Stimulated activated CD8-positive, alpha-beta memory T cell treated with anti-CD3 and anti-CD28 coated beads, Interleukin-12 subunit alpha, Interleukin-12 subunit beta, amount 100 ng/mL, for 1 hour (primary cell): ENCODE data around the gene LRRTM3.

Experiments used
- DNase-seq: peaks from one replicate; pipeline ENCODE4 v3.0.0-alpha.2; 2020; ENCODE audit warnings: low read depth

The LRRTM3 gene

GRCh38 chr10:66934711-66935110 lies 8.9 kb downstream of the LRRTM3 start:
- no peak for DNase-seq

DNA sequence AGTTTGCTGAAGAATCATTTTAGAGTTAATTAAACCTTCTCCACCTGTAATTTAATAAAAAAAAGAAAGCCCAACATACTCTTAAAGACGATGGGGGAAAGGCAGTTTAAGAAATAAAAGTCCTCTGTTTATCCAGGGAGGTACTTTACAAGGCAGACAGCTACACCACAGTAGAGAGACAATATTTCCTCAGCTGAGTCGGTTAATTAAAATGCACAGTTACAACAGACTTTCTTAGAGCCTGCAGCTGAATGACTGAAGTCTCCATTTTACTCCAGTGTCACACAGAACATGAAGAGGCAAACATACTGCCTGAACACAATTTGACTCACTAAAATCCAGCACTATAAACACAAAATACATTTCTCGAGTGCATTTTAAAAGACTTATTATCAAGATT lies 15.1 kb downstream of the LRRTM3 start:
- no peak for DNase-seq

DNA sequence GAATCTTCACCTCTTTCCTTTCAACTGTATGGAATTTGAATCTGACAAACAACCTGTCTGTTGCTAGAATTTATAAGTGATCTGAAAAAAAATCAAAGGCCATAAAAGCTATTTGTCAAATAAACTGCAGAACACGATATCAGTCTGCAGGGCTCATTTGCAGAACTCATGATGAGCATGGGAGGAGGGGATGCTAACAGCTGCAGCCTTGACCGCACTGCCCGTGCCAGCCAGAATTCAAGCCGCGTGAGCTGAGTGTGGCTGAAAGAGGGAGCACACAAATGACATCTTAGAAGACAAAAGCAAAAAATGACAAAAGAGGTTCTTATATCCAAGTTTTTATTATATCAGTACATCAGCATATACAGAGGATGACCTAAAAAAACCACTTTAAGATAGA lies 15.7 kb downstream of the LRRTM3 start:
- no peak for DNase-seq

DNA sequence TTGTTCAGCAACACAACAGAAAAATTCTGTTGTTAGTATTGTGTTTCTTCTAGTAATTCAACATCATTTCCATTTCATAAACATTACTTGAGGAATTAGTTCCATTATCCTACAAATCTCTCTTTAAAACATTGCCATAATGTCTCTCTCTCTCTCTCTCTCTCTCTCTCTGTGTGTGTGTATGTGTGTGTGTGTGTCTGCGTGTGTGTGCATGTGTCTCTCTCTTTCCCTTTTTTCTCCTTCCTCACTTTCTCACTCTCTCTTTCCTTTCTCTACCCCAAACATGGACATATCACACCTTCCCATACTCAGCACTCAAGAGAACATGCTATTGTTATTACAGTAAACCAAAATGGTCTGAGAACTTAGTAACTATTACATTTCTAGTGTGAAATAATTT lies 16.6 kb downstream of the LRRTM3 start:
- no peak for DNase-seq

- DNase-seq: no peak
Observed at GRCh38 chr10:66943590-66943989, 17.8 kb downstream of the LRRTM3 start.

DNA sequence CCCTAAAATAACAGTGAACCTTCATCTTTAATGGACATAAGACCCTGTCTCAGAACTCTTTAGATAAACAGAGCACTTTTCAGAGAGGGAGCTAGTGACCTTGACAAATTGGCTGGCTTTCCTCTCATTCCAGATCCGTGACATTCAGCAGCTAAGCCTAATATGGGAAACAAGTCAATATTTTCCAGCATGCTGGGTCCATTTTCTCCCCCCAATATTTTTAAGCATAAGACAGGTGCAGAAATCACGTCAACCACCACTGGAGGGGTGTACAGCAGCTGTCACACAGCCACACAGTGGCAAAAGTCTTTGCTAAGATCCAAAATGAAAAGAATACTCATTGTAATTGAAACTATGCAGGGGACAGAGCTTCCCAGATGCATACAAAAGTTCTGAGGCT lies 26.1 kb downstream of the LRRTM3 start:
- DNase-seq: no peak

DNA sequence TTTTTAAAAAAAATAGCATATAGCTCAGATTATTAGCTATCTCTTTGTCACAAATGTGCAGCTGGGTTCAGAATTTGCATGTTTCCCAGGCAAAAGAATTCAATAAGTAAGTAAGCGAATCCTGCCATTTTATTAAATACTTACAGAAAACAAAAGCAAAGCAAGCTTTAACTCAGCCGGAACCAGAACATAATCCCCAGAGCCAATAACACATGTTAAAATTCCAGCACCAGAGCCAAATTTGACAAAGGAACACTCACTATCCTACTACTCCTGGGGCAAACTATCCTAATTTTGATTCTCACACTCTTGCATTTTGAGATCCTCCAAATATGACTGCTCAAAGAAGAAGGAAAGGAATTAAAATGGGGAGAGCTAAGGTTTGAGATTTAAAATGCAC lies 32.6 kb downstream of the LRRTM3 start:
- no peak for DNase-seq

DNA sequence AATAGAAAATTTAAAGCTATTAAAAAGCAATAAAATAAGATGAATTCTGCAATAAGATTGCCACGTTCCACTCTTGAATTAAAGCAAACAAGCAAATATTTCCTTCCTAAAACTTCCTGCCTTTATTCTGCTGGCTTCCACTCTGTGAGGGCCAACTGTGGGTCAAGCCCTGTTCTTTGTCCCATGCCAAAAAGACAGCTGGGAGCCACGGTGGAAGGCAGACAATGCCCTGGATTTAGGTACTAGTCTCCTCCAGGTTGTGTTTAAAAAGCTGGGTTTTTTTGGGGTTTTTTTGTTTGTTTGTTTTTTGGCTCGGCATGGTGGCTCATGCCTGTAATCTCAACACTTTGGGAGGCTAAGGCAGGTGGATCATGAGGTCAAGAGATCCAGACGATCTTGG lies 39.1 kb downstream of the LRRTM3 start:
- no peak for DNase-seq

GRCh38 chr10:66980246-66980815 lies 54.5 kb downstream of the LRRTM3 start:
- no peak for DNase-seq

DNA sequence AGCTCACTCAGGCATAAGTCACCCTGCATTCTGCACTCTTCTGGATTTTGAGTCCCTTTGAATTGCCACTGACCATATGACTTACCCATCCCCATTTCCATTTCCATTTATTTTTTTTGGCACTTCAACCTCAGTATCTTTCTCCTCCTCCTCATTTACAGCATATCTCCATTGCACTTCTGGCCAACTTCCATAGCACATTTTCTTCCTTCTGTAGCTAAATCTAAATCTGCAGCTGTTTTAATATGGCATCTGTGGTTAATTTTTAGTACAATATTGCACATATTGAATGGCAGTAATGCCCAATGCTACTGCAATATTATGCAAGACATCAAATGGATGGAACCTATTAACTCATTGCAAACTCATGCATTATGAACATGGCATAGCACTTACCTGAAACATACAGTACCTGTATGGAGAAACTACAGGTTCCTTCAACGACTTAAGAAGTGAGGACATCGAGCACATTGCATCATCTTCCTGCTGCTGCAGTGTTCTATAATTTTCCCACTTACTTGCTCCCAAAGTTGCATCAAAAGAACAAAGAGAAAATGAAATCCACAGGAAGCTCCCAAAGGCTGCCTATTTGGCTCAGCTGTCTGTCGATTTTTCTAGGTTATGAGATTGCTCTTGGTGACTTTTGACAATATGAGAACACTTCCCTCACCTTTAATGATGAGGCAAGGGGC lies 55.7 kb downstream of the LRRTM3 start:
- no peak for DNase-seq

- DNase-seq: no peak
Observed at GRCh38 chr10:66982053-66982420, 56.2 kb downstream of the LRRTM3 start.

DNA sequence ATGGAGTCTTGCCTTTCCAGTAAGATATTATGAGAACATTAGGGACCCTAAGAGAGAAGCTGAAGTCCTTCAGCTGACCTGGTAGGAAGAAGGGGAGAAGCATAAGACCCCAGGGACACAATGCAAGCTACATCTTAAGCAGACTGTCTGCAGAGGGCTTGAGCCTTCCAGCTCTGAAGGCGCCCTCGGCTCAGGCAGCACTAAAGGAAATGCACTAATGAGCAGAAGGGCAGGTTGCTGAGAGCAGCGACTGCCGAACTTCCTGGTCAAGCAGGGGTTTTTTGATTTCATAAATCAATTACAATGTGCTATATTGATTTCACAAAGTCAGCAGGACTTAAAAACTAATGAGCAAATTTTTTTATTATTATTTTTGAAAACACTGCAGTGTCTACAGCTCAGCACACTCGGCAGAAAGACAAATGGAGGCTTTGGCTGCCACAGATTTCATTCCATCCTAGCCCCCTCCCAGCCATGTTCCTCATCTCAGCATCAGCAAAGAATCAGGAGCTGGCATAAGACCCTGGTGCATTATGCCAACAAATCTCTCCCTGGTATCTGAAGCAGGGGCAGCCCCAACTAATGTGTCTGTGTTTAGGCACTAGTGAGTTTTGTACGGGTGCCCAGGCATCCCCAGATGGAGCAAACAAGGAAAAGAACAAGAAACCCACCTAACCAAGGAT lies 57.1 kb downstream of the LRRTM3 start:
- DNase-seq: no peak

GRCh38 chr10:66983475-66983818 lies 57.6 kb downstream of the LRRTM3 start:
- no peak for DNase-seq

GRCh38 chr10:66990143-66990830 lies 64.5 kb downstream of the LRRTM3 start:
- DNase-seq: no peak

GRCh38 chr10:66996996-66997395 lies 71.2 kb downstream of the LRRTM3 start:
- DNase-seq: no peak

DNA sequence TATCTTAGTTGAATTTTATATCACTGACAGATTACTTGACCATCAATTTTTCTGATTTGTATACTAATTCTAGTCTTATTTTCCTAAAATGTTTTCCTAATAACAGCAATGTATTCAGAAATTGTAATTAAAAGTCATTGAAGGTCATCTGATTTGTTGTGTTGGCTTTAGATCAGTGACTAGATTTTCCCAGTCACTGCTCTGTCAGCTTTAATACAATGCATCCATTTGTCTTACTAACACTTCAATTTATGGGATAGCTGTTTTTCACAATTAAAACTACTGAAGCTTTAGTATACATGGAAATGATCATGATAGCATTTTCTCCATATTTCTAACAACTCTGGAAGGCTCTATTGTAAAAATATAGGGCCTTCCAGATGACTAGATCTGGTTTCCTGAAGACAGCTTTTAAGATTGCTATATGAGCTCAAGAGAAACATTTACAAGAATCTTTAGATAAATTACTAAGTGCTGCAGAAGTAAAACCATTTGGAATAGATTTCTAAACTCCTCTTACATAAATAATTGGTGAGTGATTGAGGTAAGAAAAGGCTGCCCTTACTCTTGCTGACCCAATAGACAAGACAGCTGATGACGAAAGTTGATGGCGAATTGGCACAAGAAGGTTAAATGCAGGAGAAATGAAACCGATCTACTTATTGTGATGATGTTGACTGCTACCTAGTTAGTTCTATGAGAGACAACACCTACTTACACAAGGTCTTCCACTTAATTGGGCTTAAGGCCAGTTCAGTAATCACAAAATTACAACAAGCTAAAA lies 74.1 kb downstream of the LRRTM3 start:
- DNase-seq: no peak

DNA sequence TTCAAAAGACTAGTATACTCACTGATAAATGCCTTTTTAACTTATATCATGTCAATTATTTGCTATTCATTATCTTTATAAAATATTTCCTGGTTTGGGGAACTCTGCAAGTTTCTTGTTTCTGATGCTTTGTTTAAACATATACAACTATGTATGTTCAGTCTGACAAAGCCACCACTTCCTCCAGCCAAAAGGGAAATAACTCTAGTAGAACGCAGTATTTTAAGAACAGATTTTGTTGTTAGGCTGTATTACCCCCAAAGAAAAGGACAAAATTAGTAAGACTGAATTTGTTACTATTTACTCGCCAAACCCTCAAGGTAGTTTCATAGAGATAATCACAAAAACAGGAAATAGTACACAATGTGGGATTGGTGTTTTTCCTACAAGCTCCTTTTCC lies 78.9 kb downstream of the LRRTM3 start:
- no peak for DNase-seq

DNA sequence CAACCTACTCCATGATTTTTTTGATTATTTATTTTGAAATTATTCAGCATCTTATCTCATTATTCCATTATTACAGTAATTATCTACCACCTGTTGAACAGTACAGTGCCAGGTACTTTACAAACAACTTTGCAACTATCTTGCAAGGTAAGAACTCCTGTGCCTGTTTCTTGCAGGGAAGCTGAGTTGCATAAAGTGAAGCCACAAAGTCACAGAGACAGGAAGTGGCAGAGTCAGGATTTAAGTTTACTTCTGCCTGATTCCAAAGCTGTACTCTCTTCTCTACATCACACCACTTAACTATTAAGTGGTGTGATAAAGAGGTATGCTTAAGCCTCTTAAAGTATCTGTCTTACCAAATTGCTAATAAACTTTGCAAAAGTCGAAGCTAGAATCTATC lies 80.1 kb downstream of the LRRTM3 start:
- no peak for DNase-seq

GRCh38 chr10:67011480-67011879 lies 85.6 kb downstream of the LRRTM3 start:
- no peak for DNase-seq

- no peak for DNase-seq
Observed at GRCh38 chr10:67011981-67012380, 86.1 kb downstream of the LRRTM3 start.

DNA sequence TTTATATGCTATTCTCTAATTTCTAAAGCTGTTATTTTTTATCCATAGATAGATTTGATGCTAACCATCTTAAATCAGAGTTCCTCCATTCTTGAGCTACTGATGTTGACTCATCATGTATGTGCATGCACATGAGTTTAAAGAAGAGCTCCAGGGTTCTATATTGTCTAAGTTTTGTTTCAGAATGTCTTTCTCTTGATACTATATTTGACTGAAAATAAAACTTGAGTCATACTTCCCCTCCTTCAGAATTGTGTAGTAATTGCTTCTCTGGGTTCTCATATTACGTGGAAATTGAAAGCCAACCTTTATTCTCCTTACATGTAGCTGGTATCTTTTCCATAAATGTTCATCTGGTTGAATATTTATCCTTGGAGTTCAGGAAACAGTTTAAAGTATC lies 89.4 kb downstream of the LRRTM3 start:
- no peak for DNase-seq

DNA sequence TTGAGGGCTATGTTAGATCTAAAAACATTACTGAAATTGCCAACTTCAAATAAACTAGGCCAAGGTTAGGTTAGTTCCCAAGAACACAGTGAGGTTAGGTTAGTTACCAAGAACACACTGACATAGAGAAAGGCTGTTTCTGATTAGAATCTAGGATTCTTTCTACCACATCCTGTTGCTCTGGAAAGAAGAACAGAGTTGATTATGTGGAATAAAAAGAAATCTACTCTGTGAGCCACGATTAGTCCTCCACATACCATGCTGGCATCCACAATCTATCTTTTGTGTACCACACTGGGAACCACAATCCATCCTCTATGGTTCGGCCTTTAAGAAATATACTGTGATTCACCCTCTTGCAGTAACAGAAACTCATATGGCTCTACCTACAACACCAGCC lies 91.4 kb downstream of the LRRTM3 start:
- DNase-seq: no peak
